HG03280 (cell line): ENCODE data around the gene CYP27C1.

Source experiments
- ATAC-seq: cut with Tn5 transposase; IDR thresholded peaks from one replicate; pipeline ENCODE4 v1.9.1; 2021; ENCODE audit warnings: mild to moderate bottlenecking, moderate library complexity; ENCODE audit not compliant: unreplicated experiment

The CYP27C1 gene

DNA sequence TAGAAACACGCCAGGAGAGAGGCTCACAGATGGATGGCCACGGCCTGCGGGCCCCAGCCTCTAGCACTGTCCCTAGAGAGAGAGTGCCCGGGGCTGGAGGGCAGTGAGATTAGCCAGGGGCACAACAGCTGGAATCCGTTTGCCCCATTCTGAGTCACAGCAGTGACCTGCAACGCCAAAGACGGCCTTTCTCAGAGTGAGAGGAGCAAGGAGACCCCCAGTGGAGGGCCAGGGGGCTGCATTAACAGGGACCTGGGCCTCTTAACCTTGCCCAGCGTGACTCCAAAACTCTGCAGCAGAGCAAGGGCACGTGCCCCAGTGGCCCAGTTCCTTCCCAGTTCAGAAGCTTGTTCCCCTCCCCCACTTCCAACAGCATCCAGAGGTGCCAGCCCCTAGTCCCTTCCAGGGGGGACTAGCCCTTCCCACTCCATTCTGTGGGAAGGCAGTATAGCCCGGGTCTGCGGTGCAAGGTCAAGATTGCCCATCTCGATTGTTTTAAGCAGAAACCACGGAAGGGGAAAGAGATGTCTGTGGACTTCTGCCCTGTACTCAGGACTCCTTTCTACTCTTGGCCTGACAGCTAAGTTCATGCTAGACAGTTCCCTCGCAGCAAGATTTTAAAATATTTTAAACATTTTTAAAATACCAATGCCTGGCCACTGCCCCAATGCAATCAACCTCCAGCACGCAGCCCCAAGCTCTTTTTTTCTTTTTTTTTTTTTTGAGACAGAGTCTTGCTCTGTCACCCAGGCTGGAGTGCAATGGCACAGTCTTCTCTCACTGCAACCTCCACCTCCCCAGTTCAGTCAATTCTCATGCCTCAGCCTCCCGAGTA, 62.2 kb downstream of the CYP27C1 start:
- no peak for ATAC-seq

DNA sequence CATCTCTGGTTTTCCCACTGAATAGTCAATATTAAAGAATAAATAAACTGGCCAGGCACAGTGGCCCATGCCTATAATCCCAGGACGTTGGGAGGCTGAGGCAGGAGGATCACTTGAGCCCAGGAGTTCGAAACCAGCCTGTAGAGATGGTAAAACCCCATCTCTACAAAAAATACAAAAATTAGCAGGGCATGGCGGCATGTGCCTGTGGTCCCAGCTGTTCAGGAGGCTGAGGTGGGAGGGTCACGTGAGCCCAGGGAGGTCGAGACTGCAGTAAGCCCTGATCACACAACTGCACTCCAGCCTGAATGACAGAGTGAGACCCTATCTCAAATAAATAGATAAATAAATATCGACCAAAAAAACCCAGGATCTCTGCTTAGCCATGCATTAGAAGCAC, 63.0 kb downstream of the CYP27C1 start:
- no peak for ATAC-seq

DNA sequence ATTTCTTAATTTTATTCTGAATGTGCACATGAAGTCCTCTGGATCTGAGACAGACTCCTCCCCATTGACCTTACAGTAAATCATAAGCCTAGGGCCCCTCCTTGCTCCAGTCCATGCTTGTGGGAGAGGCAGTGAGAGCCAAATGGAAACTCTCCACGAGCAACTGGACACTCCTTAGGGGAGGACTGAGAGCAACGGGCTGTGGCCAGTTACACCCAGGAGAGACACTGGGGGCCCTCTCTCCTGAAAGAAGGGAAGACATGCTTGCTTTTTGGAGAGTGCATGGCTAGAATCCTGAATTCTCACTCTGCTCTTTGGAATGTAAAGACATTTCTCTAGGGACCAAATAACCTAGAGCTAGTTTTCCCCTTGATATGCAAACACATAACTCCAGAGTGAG, 64.2 kb downstream of the CYP27C1 start:
- no peak for ATAC-seq

DNA sequence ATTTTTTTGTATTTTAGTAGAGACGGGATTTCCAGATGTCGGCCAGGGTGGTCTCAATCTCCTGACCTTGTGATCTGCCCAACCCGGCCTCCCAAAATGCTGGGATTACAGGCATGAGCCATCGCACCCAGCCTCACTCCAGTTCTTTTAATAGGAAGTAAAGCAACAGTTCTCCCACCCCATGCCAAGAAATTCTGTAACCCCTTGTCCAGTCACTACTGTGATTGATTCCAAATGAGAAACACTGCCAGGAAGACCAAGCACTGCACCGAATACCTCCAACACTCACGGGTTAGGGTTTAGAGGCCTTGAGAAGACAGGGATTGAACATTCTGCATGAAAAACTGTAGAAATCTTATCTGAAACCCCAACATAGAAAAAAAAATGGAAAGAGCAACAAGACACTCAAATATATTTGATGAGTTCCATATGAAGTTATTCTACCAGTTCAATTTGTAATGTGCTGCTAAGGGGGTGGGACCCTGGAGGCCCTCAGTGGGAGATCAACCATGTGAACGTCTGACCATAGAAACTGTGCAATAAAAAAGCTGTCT, 65.0 kb downstream of the CYP27C1 start:
- ATAC-seq = no peak

DNA sequence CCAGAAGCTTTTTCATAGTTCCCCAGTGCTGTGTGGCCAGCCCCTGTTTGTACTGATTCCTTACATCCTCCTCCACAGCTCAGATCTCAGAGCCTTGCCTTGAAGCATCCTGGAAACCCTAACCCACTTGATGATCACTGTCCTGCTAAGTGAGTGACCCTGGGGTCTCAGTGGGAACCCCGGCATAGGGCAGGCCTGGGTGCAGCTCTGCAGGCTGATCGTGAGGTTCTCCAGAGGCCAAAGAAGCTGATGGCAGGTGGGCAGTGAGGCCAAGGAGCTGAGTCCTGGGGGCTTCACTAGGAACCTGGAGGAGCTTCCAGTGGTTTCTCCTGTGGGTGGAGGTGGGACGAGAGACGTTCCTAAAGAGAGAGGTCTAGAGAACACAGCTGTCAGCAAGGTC, 65.7 kb downstream of the CYP27C1 start:
- ATAC-seq = no peak

DNA sequence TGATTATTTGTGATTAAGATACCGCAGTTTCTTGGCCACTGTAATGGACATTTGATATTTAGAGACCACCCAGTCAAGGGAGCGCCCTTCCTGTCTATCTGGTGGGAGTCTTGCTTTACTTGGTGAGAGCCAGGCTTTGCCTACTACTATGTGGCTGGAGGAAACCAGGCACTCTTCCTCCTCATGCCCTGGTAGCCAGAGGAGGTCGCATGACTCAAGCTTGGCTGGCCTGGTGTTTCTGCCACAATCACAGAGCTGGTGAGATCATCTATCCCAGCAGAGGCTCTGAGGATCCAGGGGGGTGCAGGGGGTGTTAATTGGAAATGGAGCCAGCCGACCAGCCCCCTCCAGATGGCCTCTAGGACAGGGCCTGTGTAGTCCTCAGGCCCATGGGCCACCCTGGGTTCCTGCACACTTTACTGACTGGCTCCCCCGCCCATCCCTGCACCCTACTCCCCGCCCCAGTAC, 66.4 kb downstream of the CYP27C1 start:
- ATAC-seq = no peak

DNA sequence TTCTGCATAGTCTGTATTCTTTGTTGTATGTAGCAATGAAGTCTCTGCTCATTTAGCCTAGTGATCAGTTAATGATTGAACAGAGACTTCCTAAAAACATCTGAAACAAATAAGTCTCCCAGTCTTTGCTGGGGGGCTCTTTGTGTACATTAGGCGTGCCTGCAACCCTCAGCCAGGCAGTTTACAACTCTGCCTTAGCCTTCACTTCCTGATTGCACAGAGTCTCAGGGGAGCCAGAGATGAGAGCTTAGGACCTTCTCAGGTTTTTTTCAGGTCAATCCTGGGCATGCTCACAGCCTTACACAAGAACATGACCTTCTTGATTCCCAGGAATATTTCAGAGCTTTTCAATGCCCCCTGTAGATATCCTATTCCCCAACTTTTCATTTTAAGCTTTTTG, 69.1 kb downstream of the CYP27C1 start:
- no peak for ATAC-seq

DNA sequence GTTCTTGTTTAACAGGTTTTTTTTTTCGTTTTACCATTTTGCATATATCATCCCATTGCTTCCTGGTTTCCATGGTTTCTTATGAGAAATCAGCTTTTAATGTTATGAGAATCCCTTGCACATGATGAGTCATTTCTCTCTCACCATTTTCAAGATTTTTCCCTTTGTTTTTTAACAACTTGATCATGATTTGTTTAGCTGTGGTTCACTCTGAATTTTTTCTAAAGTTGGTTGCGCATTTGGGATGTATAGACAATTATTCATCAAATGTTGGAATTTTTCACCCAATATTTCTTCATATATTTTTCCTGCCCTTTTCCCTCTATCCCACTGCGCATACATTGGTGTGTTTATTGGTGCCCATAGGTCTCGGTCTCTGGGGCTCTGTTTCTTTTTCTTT, 70.7 kb downstream of the CYP27C1 start:
- ATAC-seq = no peak

DNA sequence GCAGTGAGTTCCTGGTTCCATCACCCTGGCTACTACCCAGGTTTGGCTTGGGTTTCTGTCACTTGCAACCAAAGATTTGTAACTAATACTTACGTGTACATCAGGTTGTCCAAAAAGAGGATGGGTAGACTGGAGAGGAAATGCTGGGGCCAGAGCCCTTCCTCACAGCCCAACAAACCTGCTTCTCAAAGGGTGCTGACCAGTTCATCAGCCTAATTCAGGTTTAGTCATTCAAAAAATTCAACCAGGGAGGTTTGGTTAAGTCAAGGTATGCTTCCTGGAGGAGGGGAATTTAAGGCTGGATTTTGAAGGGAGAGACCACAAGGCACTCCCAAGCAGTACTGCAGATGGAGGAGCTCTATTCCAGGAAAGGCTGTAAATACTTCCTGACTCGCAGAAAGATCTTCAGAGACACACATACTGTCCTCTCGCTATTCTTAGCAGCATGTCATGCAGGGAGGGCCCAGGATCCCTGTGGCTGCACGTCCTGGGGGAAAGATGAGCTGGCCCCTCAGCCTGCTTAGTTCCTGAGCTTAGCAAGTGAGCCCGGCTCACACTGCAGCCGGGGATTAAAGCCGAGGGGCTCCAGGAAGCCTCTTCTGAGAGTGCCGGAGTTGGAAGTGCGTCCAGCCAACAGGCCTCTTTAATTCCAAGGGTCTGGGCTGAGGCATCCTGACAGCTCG, 73.1 kb downstream of the CYP27C1 start:
- ATAC-seq = no peak

DNA sequence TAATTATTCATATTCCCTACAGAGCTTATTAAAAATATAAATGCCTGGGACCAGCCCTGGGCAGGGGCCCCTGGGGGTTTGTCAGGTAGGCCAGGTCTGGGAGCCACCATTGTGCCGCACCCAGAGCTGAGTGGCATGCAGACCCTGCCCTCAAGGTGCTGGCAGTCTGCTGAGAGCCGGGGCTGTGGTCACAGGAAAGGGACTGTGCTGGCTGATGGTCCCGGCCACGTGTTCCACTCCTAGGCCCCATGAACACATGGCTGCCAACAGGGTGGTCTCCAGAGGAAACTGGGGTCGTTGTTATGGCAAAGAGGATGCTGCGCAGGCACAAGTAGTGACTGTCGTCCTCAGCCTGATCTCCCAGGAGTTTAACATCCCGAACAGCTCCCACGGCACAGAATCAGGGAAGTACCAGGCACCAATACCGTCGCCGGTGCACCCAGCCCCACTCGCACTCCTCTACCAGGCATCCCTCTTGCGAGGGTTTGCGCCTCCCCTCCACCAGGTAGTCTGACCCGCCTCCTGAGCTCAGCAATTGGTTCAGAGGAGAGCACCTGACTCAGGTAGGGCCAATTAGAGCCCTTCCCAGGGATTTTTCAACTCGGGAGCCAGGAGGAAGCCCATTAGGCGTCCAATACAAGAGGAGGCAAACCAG, 73.9 kb downstream of the CYP27C1 start:
- ATAC-seq = no peak

DNA sequence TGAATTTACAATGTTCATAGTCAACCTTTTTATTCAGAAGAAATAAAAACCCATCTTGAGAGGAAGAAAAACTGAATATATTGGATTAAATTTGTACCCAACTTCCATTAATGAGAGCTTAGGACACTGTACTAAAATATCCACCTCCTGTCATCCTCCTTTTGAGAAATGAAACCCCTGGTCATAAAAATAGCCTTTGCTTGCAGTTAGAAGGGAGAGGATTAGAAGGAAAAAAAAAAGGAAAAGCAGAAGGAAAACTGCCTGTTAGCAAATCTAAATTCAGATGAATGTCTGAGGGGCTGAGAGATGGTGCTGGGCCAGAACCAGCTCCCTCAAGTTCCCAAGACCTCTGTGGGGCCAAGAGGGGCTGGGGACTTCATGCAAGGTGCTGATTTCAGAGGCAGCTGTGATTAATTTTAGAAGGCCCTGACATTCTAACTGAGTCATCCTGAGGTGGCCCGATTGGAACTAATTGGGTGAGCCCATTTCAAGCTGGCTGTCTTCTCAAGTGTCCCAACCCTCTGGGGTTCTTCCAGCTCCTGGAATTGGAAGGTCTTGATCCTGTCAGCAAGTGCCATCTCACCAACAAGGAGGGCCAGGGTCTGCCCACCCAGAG, 74.7 kb downstream of the CYP27C1 start:
- no peak for ATAC-seq

DNA sequence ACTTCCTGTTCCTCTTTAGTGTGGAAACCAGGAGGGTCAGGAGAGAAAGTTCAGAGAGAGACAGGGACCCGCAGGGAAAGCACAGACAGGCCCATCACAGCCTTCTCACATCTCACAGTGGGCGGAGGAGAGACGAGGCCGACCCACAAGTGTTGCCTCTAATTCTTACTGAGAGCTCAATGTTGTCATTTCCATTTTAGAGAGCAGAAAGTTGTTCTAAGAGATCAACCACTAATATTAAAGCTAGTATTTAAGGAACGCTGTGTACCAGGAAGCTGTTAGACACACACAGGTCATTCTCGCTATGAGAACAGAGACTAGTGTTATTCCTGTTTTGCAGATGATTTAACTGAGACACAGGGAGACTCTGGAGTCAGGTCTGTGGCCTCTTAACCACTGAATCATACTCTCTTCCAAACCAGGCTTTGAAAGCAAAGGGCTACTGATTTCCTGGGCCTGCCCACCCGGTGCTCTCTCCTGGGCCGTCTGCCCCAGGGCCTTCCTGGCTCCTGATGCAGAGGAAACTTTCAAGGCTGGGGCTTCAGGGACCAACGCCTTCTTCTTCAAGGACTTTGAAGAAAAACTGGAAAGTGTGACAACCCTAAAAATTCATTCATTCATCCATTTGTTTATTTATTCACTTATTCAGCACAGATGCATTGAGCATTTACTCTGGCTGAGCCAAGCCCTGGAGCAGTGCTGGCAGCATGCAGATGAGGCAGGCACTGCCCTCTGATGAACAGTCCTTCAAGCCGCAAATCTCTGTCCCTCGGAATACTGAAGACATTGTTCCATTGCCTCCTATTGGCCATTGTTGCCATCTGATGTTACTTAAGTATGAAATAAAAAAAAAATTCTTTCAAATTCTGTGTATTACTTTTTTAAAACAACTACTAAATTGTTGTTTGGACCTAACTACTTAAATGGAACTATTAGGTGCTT, 76.0 kb downstream of the CYP27C1 start:
- no peak for ATAC-seq

DNA sequence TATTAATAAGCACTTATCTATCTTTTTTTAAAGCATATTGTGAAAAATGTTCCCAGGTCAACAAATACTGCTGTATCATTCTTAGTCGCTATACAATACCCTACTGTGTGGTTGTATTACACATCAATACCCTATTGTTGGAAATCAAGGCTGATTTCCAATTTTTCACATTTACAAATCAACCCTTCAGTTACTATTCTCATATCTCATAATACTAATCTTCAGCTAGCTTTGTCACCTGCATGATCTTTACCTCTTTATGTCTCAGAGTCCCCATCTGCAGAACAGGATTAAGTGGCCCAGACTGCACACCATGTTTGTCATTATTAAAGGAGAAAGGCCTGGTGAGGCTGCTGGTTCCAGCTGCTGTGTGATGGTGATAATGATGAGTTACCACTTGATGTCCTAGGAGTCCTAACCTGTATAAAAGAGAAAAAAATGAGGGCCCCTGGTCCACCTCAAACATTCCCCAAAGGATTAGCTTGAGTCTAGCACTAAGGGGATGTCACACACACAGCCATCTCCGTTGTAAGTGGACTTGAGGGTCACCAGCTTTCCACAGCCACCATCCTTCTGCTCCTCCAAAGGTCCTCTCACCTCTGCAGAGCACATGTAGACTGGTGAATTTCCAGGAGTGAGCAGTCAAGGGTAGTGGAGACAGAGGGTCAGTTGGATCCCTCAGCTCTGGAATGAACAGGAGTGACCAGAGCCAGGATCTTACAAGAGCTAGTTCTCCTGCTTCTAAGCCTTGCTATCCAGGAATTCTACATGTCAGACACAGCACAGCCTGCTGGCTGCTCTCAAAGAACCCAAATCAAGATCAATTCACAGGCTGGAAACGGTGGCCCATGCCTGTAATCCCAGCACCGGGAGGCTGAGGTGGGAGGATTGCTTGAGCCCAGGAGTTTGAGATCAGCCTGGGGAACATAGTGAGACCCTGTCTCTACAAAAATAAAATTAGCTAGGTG, 77.2 kb downstream of the CYP27C1 start:
- no peak for ATAC-seq

DNA sequence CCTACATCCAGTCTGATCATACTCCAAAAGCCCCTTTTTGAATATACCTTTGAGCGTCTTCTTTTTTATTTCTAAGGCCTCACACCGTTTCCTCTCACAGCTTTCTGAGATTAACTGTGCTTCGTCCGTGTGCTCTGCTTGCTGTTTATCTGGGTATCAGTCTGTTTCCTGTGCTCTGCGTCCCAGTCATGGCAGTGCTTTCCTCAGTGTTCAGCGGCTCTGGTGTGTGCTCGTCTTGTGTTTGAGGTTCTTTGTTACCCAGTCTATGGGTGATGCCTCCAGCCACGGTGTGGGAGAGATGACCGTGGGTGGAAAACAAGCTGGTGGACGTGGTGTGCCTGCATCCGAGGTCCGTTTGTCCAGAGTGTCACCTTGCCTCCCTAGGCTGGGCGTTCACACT, 79.6 kb downstream of the CYP27C1 start:
- no peak for ATAC-seq

DNA sequence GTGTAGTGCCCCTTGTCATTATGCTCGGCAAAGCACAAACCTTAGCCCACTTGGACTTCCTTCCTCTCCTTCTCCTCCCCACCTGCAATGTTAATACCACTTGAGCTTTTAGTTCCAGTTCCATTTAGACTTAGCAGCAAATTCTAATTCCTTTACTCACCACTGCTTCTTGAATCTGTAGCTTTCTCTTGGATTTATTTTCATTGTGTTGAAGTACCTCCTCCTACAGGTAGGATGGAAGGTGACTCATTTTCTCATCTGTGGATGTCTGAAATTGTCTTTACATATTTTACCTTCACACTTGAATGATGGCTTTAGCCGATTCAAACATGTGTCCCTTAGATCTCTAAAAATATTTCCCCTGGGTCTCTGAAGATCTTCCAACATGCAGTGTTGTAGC, 80.3 kb downstream of the CYP27C1 start:
- no peak for ATAC-seq

DNA sequence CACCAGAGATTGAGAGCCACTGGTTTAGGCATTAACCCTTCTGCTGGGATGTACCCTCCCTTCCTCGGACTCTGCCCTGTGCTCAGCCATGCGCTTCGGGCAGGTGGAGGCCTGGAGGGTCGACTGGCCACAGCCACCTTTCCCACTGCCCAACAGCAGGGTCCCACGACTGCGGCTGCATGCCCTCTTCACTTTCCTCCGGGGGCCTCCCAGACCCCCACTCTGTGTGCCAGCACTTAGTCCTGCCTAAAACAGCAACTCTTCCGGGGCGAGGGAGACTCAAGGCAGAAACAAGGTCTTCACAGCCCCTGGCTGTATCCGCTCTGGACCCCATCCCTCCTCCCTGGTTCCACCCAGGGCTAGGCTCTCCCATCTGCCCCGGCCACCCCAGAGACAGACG, 81.8 kb downstream of the CYP27C1 start:
- no peak for ATAC-seq

DNA sequence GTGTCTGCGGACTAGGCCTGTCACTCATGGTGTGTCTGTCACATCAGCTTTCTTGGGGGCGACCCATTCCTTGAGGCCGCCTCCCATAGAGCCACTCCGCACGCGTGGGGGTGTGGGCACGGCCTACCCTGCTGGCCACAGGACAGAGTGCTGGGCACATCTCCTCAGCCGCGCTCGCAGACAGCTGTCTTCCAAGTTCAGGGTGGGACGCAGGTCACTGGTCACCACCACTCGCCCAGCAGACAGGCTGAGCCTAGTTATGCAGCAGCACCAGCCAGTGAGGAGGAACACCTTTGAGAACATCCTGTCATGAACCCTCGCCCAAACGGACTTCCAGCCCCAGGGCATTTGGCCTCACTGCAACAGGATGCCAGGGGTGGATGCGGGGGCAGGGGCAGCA, 82.4 kb downstream of the CYP27C1 start:
- no peak for ATAC-seq

DNA sequence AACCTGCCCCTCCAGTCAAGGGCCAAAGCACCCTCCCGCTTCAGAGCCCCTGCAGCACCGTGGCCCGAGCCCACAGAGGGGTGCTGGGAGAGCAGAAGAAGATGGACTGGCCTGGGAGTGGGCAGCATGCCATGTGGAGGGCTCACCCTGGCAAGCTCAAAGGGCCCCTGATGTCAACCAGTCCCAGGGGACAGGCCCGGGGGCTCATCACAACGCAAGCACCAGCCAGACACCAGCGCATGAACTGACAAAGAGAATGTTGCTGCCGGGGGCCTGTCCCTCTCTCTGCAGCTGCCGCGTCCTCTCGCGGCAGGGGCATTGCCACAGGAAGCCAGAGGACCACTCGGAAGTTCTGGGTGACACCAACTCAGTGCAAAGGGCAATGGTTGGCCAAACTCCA, 82.9 kb downstream of the CYP27C1 start:
- no peak for ATAC-seq
